ENCODE data around the gene ONECUT1. TPM values are rescaled to one million over a fixed set of nuclear protein-coding genes. Genes with fewer than 3 reads are reported as not detected.

Gene ONECUT1
- total and polyA plus RNA-seq, 7 donors, result not detected

DNA sequence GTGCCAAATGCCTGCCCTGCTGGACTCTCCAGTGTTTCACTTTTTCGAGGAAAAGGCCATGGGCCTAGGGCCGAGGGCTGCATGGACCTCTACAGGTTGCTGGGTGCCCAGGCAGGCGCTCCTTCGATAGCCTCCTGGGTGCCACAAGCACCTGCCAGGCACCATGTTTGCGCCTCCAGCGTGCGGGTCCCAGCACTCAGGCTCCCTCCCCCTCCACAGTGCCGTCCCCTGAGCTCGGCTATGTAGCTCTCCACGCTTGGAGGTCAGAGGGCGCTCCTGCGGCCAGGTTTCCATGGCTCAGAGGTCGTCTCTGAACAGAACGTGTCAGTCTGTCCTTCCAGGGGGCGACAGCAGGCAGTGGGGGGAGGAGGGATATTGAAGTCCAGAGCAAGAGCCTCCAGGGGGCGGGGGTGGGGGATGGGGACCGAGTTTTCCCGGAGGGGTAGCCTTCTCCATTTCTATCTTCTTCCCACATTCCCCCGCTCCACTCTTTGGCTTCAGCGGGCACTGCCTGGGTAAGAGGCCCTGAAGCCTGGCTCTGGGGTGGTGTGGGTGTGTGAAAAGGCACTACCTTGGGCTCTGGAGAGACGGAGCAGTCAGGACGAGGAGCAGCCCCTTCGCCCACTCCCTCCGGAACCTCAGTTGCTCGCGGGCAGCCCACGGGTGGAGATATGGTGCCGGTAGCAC is 3.6 kb downstream of the ONECUT1 start:
- TF ChIP-seq, protein P1, sequence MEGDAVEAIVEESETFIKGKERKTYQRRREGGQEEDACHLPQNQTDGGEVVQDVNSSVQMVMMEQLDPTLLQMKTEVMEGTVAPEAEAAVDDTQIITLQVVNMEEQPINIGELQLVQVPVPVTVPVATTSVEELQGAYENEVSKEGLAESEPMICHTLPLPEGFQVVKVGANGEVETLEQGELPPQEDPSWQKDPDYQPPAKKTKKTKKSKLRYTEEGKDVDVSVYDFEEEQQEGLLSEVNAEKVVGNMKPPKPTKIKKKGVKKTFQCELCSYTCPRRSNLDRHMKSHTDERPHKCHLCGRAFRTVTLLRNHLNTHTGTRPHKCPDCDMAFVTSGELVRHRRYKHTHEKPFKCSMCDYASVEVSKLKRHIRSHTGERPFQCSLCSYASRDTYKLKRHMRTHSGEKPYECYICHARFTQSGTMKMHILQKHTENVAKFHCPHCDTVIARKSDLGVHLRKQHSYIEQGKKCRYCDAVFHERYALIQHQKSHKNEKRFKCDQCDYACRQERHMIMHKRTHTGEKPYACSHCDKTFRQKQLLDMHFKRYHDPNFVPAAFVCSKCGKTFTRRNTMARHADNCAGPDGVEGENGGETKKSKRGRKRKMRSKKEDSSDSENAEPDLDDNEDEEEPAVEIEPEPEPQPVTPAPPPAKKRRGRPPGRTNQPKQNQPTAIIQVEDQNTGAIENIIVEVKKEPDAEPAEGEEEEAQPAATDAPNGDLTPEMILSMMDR (IDR thresholded peaks at IDR 0.05), result no peak
- Histone ChIP-seq H3K9me3 (no peaks in the 10 kb centered on the region), H3K4me3 (no peak overlapping the region), H3K4me1 (peaks cover 37% of the 10 kb centered on the region), H3K27me3 (ENCODE audit: insufficient read depth in 3 of 3, low read length in 2 of 3) (peaks cover 5 to 93% (median 66%) of the 10 kb centered on the region in 3 donors), H3K36me3 (ENCODE audit: insufficient read depth in 1 of 2, low read depth in 1 of 2) (no peaks in the 10 kb centered on the region), H3K27ac (no peak overlapping the region)
- intact Hi-C loops (cut with DNase I), result loop anchor here in 1 of 2 donors (10.0 kb wide), 1 partner anchor 408 kb away; no protein-coding TSS in a partner anchor
- no peak for ATAC-seq
- 5 to 7% (median 5%) methylated on average over 27 to 28 of the region's 28 CpGs for WGBS, 3 donors
- no peak for DNase-seq

DNA sequence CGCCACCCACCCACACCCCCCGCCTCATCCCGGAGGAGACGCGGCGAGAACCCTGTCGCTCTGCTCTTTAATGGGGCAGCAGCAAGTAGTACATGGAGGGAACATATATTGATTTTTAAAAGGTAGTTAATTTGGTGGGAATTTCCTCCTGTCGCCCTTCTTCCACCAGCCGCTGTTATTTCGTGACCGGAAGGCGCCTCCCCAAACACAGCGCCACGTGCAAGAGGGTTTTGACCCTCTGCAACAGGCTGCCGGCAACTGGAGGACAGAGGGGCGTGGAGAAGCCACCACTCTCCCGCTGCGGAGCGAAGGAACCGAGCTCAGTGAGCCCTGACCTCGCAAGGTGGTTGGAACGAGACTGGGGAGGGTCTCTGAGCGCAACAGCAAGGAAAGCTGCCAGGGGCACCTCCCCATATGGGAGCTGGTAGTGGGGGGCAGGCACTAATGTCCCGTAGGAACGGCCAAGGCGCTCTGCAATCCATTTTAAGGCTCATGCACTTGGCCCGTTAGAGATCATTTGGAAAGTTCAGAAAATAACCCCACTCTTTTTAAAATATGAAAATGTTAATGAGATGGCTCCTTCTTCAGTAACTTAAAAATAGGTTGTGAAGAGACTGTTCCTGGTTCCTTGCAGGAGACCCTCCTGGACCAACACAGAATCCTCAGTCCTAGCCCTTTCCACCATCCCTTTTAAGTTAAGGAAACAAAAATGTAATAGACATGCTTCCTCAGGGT is 4.3 kb downstream of the ONECUT1 start:
- intact Hi-C loops (cut with DNase I), result loop anchor here in 1 of 2 donors (10.0 kb wide), 1 partner anchor 409 kb away; no protein-coding TSS in a partner anchor
- DNase-seq (no peak), ATAC-seq (no peak)
- Histone ChIP-seq H3K36me3 (ENCODE audit: insufficient read depth in 1 of 2, low read depth in 1 of 2) (no peaks in the 10 kb centered on the region), H3K27ac (no peak overlapping the region), H3K9me3 (no peaks in the 10 kb centered on the region), H3K27me3 (ENCODE audit: insufficient read depth in 3 of 3, low read length in 2 of 3) (peaks cover 5 to 93% (median 64%) of the 10 kb centered on the region in 3 donors), H3K4me3 (no peak overlapping the region), H3K4me1 (peaks cover 38% of the 10 kb centered on the region)
- TF ChIP-seq, protein P1 (IDR thresholded peaks at IDR 0.05), result no peak
- WGBS, 3 donors, result 4 to 5% (median 5%) methylated on average over 27 of the region's 27 CpGs

DNA sequence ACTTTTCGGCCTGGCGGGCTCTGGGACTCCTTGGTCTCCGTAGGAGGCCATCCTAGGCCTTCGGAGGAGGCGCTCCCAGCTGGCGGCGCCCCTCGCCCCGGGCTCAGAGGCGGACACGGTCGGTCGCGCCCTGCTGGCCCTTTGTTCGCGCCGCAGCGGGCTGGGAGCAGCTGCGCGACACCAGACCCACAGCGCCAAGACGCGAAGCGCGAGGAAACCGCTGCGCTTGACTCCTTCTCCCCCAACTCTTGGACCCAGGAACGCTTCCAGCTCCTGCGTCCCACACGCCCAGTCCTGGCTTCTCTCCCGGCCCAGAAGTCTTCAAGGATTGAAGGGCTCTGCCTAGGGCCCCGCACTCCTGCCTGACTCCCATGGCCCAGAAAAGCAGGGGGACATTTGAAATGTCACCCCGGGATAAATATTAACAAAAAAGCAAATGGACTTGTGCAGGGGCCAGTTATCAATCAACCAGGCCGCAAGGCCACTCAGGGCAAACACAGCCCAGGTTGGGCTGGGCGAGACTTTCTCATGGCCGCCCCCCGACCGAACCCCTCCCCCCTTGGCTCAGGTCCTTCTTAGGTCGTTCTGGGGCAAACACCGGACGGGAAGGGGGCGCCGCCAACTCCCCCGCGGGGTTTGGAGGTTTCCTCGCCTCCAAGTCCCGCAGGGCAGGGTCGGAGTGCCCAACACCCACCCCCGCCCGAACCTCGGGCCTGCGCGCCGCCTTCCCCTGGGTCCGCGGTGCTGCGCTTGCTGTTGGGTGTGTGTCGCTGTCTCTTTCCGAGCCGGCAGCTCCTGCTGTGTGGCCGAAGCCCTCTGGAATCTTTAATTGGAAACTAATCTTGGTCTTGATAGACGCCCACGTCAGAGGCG is 5.1 kb downstream of the ONECUT1 start:
- Histone ChIP-seq H3K9me3 (no peaks in the 10 kb centered on the region), H3K27me3 (ENCODE audit: insufficient read depth in 3 of 3, low read length in 2 of 3) (peaks cover 5 to 94% (median 62%) of the 10 kb centered on the region in 3 donors), H3K4me3 (peak overlapping the region; percentile 7), H3K36me3 (ENCODE audit: insufficient read depth in 1 of 2, low read depth in 1 of 2) (no peaks in the 10 kb centered on the region), H3K4me1 (peaks cover 41% of the 10 kb centered on the region), H3K27ac (no peak overlapping the region)
- ATAC-seq (no peak), DNase-seq (no peak)
- intact Hi-C loops (cut with DNase I), result loop anchor here (5.0 to 10.0 kb wide), 4 partner anchors 410 to 932 kb away; no protein-coding TSS in a partner anchor
- TF ChIP-seq, protein P1 (IDR thresholded peaks at IDR 0.05), result no peak
- WGBS, 3 donors, result 2% methylated on average over 58 to 64 of the region's 64 CpGs

DNA sequence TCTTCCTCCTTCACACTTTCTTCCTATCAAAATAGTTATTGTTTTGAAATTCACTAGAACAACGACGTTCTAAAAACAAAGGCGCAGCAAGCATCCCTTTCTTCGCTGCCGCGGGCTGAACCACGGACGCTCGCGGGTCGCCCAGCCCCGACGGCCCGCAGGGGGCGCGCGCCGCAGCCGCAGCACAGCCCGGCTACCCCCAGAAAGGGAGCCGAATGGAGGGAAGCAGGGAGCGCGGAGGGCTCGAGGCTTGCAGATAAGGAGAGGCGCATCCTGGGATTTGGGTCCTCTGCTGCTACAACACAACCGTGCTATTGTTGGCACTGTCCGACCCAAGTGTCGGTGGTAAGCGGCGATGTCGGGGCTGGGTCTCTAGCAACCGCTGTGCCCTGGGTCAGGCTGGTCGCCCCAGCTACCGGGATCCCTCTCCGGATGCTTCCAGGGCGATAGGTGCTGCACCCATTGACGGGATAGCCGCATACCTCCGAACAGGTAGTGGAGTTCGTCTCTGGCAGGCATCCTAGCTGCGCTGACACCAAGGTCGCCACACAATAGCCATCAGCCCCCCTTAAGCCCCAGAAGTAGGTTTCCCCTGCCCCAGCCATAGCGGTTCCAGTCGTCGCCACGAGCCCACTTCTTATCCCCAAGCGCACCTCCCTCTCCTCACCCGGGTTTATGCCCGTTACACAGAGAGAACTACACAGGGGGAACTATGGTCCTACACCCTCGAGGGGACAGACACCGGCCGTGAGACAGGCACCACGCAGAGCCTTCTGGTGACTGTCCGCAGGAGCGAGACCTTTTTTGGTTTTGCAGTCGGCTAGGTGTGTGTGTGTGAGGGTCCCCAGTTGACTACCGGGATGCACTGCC is 6.0 kb downstream of the ONECUT1 start:
- TF ChIP-seq, protein P1 (IDR thresholded peaks at IDR 0.05), result peak; percentile 45
- peak in 3 of 4 donors; percentile 28 to 65 (median 53) for ATAC-seq
- WGBS, 3 donors, result 2% methylated on average over 52 to 57 of the region's 57 CpGs

More for the DNA sequence above, 6.0 kb downstream of the ONECUT1 start:
- no peak overlapping the region for H3K4me3 ChIP-seq
- H3K9me3 ChIP-seq, result no peaks in the 10 kb centered on the region
- peaks cover 5 to 96% (median 54%) of the 10 kb centered on the region in 3 donors for H3K27me3 ChIP-seq (ENCODE audit: insufficient read depth in 3 of 3, low read length in 2 of 3)
- intact Hi-C loops (cut with DNase I), result loop anchor here (5.0 to 10.0 kb wide), 4 partner anchors 411 to 933 kb away; no protein-coding TSS in a partner anchor
- peaks cover 40% of the 10 kb centered on the region for H3K4me1 ChIP-seq
- DNase-seq, result no peak
- H3K27ac ChIP-seq, result no peak overlapping the region
- H3K36me3 ChIP-seq (ENCODE audit: insufficient read depth in 1 of 2, low read depth in 1 of 2), result no peaks in the 10 kb centered on the region

All from psoas muscle (tissue), 8 donors.